Heart left ventricle (tissue), 13 donors: ENCODE data around the gene P3R3URF.

Experiments
- CTCF ChIP-seq, 12 donors: fragments of 200-600 bp; sonication (generic) in 4 of 12; IDR thresholded peaks; one replicate each; pipeline versions ENCODE4 v1.5.0 to v1.8.0; 2018 to 2022; ENCODE audit warnings: antibody characterized with exemption in 12 of 12, mild to moderate bottlenecking in 5 of 12
- POLR2A ChIP-seq, 2 donors: fragments of 450-650 bp; IDR thresholded peaks; one replicate each; pipeline ENCODE4 v1.6.1; 2017; ENCODE audit warnings: antibody characterized with exemption in 2 of 2, mild to moderate bottlenecking in 2 of 2, moderate library complexity in 2 of 2
- donor health status: ischemic (EF 13 %, LVEDD 7.1; RV severe dilation, severe dysfunction).
- donor health status: DM: no; HTN: yes; CAD: no.
- donor health status: DM: no; HTN: no; CAD: no.
- donor health status: ischemic (EF 25% LVEDD 6.9; RV normal size, moderate dysfunction).
- donor health status: ischemic (EF 25% LVEDD 5.7; RV mildly dilated, moderate dysfunction).
- donor health status: ischemic (EF 35%, LVEDD 5.7; RV mildly dilated, moderate dysfunction).
- donor health status: nonischemic (EF 11% LVEDD 7.7; RV severe dilation, severe dysfunction).
- donor health status: DM: yes; HTN: yes; CAD: no.
- donor health status: PGD.
- donor health status: ischemic (EF 29% LVEDD 5.4; RV normal size, mild dysfunction).
- donor health status: nonischemic (EF 23%, LVEDD 6.1; RV moderate dilation, normal function).

GRCh38 chr1:46136711-46137110 is 39.6 kb downstream of the P3R3URF start:
- TF ChIP-seq POLR2A (IDR thresholded peaks at IDR 0.05) = no peak
- no peak for TF ChIP-seq CTCF (IDR thresholded peaks at IDR 0.05)
